DMS 273 (cell line): ENCODE data around the gene GLI3.

ENCODE experiments used
- DNase-seq: peaks from one replicate; lab custom pipeline; 2025; ENCODE audit not compliant: unreplicated experiment; lab: John Stamatoyannopoulos, UW

GLI3 gene

DNA sequence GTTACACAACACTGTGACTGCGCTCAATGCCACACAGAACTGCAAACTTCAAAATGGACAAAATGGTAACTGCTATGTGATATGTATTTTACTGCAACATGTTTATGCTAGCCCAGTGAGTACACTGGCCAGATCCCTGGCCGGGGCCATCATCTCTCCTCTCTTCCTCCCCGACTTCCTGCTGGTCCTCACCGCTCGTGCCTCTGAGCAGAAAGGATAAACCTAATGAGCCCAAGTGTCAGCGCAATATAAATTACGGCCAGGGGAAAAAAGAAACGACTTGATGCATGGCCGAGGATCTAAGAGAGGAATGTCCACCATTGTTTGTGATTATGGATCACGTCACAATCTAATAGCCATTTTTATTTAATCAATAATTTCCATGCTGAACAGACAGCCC is 225.2 kb downstream of the GLI3 start:
- DNase-seq, result no peak

DNA sequence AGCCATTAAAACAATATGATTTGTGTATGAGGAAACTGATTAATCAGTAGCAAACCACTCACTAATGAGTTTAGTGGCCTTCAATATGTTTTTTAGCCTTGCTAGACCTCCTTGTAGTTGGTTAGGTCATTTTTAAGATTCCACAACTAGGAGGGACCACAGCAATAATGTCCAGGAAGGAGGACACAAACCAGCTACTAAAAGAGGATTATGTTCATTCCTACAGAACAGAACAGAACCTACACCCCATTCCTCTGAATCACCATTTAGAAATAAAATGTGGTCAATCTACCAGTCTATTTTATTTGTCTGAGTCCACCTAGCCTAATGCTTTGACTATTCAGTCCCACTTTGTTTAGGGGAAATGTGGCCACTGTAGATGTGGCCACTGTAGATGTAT is 226.3 kb downstream of the GLI3 start:
- no peak for DNase-seq

DNA sequence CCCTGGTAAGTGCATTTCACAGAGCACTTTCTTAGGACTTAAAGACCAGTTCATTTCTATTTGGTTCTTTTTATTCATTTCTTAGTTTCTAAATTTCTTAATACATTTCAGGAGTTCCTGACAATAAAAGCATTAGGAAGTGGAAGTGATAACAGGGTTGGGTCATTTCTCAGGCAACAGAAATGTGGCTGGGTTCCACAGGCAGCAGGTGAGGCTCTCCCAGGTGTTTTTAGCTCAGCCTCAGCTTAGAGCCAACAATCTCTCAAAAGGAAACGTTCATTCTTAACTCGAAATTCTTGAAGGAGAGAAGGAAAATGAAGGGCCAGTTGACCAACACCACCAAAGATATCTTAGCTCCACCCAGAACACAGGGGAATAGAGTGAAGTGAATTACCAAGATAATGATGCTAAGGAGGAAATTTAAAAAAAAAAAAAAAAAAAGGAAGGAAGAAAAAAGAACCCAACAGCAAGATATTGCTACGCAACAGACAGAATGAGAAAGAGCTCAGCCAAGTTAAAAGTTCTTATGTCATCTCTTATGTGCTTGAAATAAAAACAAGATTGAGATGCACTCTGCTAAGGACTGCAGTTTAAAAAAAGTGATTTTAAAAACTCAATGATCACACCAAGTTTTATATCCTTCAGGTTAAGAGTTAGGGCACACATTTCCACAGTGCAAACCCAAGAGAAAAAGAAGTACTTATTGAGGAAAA is 230.1 kb downstream of the GLI3 start:
- no peak for DNase-seq

DNA sequence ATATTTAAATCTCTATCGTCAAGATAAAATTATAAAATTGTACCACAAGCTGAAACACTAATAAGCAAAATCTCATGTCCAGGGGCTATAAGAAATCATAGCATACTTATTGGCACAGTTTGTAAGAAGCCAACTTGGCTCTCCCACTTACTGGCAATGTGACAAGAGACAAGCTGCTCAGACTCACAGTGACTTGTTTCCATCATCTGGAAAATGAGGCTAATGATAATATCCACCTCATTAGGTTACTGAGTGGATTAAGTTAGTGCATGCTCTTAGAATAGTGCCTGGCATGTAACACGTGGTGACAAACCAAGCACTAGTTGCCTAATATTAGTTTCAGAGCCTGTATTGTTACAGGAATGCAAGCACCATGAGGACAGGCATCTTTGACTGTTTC is 234.4 kb downstream of the GLI3 start:
- DNase-seq, result no peak

DNA sequence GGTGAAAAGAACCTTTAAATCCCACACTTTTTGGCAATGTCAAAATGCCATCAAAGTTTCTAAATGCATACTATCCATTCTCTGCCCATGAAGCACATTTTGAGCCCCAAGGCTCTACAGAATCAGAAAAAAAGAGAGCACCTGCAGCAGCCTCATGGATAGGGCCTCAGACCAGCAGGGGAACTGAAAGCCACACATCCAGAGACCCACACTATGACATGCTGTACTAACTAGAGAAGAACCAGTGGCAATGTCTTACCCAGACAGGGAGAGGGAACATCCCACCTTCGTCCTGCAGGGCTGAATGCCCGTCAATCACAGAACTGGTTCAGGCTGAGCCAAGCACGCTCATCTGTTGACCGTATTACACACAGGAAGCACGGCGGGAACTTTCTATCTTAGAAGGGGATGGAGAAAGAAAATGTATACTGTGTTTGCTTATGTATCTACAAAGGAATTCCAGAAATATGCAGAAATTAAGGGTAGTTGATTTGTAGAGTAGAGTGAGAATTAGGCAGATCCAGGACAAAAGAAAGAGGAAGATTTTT is 237.2 kb downstream of the GLI3 start:
- no peak for DNase-seq

DNA sequence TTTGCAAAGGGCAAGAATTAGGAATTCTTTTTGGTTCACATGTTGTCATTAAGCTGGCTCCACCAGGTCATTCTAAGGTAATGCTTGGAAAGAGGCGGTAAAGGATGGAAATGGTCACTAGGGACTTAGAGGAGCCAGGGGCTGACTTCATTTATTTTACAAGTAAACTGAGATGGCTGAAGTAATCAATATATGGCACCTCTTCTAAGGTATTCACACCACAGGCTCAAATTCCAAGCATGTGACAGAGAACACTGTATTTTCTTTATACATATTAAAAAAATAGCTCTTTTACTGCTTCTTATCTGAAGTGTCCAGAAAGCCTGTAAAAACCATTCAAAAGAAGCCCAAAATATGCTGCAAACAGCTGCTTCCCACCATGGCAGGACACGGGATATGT is 239.0 kb downstream of the GLI3 start:
- DNase-seq, result no peak

DNA sequence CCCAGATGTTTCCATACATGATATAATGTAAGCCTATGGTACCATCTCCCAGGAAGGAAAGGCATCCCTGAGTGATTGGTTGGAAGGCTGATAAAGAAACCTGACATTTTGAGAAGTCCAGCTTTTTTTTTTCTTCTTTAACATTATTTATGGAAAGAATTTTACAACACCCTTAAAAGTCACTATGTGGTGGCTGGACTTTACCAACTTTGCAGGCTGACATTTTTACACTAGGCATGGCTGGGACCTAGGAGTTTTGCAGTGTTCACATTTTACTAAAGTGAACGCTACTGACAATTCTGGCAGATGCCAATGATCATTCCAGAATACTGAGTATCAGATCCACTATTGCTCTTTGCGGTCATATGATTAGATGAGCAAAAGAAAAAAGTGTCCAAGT is 239.9 kb downstream of the GLI3 start:
- no peak for DNase-seq

DNA sequence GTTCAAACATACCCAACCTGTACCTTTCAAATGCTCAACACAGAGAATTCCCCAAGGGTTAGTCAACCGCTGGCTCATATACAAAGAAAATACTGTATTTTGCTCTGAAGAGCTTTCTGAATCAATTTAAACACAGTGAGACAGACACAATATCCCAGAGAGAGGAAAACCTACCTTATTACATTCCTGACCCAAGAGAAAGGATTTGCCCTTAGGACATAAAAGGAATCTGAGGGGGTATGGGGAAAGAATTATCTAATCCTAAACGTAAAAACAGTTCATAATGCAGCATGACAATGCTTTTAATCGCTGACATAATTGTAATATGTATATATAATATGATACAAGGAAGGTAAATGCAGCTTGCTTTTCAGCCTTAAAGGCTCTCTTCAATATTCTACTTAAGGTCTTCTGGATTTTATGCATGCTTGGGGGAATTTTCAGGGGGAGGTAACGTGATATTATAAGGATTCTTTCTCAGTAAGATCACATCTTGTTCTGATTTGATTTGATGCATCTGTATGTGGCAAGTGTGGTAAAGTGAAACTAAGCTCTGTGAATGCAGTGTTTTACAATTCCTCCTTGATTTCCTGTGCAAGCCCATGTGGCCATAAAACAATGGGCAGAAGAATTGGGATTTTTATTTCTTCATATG is 240.5 kb downstream of the GLI3 start:
- DNase-seq, result no peak

DNA sequence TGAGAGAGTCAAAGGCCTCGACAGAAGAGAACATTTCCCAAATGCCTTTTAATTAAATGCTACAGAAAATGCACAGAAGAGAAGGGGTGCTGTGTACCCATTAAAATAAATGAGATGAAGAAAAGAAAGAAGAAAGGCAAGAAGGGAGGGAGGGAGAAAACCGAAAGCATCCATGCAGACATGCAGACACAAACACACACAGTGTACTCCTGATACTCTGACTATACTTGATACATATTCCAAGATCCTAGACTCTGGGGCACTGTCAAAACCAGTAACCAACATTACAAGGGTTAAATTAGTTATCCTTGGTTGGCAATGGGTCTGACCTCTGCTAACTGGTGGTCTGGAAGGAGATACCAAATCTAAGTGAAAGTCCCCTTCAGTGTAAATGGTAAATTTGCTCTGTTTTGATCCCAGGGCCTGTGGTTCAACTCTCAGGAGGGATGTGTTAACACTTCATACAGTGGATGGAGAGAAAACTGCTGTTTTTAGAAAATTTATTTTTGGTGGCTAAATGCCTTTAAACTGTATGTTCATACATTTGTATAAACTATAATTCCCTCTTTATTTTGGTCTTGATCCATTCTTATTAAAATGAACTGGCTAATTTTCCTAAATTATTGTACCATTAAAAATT is 241.3 kb downstream of the GLI3 start:
- DNase-seq, result no peak

DNA sequence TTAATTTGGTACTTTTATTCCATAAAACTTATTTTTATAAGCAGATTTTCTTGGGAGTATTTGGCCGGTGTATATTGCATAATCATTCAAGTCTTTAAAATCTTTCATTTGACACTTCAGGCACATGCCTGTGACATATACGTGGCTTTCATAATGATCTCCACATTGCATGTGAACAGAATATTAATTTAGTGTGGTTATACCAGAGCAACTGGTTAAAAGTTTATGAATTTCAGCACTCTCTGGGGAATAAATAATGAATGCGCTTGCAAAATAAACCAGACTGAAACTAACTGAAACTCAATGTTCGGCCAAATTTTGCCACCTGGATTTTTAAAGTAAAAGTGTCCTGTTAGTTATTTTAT is 242.3 kb downstream of the GLI3 start:
- no peak for DNase-seq

DNA sequence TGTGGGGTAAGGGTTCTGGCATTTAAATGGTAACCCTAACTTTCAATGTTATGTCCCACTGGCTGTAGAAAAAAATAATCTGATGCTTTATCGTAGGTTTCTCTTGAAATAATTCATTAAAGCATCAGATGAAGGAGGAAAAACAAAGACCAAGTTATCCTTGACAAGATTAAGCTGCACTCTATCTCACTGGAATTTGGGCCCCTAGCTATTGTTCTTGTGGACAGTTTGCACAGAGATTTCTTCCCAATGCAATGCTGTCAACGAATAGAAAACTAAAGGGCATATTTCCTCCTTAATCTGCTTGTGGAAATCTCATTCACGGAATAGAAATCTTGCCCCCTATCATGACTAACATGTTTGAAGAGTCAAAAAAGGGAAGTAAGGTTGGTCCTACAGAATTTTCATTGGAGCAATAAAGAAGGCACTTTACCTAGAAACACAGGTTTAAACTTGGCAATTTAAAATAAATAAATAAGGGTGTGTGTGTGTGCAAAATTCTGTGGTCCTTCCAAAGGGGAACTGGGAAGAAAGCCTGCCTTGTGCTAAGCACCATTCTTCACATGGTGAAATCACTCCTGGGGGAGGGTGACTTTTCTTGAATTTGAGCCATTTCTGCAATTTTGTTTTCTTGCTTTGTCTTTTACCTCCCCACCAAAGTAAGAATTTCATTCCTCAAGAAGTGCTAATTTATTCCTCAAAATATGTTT is 242.8 kb downstream of the GLI3 start:
- no peak for DNase-seq

DNA sequence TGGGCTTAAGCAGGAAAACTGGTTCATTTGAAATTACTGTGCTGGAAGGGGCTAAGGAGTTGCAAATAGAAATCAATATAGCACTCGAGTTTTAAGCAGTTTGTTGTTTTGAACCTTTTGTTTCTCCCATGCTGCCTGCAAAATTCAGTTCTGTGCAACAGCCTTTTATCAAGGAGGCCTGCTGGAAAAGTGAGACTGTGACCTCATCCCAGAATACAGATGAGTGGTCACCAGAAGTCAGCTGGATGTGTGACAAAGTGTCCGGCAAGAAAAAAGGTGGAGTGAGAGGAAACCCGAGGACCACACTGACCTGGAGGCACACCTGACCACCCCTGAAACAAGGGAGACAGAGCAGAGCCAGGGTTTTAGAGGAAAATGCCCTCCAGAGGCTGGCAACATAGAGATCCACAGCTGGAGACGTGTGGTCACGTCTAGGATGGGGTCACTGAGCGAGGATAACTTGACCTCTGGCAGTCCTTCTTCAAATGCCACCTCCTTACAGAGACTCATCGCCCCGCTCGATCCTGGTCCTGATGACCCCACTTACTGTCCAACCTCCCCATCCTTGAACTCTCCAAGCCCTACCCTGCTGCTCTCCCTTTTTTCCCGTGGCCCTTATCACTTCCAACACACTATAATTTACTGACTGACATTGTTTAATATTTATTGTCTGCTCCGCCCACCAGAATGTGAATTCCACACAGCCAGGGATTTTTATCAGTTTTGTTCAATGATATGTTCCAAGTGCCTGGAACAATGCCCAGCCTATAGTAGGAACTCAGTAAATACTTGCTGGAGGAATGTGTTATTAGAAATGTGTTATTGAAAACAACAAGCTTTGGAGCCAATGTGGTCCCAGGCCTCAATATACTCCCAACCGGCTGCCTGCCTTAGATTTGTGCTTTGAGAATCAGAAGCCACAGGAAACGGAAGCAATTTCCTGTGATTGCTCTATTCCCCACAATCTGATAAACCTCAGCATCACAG is 243.8 kb downstream of the GLI3 start:
- DNase-seq, result no peak

DNA sequence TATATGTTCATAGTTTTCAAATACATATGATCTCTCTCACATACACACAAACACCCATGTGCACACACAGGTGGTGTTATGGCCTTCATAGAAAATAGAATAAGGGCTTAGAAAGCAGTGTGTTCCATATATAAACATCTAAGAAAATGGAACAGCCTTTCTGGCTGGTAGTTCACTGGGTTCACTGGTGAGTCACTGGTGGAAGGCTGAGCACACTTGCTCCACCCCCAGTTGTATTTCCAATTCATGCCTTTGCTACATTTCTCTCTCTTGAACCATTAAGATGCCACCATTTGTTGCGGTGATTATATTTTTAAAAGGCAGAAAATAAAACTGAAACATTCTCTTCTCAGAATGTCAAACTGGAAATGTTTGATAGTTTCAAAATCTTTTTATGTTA is 252.1 kb downstream of the GLI3 start:
- no peak for DNase-seq

DNA sequence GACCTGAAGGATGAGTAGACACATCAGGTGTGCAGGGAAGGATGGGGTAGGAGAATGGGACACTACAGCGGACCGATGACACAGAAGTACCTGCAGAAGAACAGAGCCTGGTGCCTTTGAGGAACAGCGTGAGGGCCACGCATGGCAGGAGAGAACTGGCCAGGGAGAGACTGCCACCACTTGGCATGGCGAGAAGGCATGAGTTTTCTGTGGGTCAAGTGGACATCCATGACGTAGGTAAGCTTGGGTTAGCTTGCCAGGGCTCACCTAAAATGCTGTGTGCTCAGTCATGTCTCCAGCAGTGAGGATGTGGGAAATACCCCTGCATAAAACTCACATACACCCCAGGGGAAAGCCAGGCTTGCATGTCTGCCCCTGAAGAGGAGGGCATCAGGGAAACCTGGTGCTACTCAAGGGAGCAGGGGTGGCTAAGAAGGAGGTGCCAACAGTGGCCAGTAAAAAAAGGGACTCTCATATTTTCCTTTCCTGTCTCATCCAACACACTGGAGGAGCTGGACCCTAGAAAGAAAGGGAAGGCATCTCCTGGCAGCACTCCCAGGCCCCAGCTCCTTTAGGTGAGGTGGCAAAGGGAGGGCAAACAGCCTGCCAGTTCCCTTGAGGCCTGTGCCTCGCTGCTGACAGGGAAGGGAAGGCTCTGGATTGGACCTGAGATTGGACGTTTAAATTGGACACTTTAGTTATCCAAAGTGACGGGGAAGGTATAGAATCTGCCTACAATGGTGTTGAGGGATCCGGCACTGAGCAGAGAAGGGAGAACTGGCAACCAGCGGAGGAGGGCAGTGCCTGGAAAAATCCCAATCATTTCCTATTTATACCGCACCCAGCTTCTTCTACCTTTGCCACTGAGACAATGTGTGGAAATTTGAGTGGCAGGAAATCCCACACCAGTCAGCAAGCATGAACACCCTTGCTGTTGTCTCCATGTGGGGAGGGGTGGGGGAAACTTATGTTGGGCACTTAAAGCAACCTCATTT is 255.7 kb downstream of the GLI3 start:
- DNase-seq, result no peak

DNA sequence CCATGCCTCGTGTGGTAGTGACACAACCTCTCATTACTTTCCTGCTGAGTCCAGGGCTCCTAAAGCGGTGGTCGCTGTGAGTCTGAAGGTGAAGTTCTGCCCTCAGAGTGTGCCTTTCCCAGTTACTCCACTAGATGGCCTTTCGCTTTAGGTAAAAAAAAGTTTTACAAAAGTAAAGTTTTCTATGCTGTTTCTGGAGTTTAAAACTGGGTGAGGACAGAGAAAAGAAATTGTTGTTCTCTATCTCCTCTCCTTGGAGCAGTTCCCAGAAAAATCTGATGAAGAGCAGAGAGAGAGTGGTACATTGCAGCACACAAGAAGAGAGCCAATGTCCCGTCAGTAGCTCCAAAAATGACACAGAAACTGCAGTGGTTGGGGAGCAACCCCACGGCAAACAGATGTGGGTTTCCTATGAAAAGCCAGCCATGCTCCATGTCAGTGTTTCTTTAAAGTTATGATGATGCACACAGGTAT is 257.1 kb downstream of the GLI3 start:
- peak; percentile 36 for DNase-seq

DNA sequence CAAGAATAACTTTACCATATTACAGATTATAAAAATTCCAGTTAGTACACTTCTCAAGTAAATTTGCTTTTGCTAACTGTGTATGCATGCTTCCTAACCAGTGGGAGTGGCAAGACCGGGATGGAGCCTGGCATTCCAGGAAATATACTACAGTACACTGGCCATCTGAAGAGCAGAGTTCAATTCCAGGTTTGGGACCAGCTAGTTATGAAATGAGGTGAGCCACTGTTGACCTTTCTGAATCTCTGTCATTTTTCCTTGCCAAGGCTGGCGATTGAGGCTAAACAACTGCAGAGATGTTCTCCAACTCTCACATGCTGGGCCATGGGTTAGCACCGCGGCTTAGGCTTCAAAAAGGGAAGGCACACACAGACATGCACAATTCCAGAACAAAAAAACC is 258.2 kb downstream of the GLI3 start:
- no peak for DNase-seq

DNA sequence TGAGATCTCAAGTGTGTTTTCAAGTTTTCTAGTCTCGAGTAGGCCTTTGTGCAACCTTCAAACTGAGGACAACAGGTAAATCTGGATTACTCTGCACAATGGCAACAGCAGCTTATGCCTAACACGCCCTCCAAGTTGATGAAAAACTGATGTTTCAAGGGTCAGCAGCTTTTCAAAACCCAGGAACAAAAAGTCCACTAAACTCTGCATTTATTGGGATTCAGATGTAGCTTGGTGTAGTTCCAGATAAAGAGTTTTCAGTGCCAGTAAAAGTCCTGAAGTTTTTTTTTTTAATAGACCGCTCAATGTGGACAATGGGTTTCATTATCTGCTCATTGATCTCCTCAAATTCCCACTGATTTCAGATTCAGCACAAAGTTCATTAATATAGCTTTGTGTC is 259.3 kb downstream of the GLI3 start:
- no peak for DNase-seq

DNA sequence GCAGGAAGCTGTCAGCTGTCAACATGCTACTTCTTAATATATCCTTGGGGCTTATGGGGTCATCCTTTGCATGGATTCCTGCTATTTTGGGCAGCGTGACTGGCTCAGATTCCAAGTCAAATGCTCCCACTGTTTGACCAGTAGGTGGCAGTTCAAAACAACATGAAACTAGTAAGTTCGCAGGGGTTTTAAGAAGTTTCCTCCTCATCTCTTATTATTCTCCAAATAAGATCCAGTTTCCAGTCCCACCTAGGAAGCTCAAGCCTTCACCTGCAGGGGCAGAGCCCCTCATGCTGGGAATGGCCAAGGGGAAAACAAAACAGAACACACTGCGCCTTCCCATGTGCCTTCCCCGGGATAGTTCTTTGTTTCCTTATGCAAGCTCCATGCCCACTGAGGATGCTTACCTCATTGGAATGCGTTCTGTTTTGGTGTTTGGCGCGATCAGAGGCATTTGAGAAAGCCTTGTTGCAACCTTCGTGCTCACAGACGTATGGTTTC is 259.8 kb downstream of the GLI3 start:
- peak; percentile 57 for DNase-seq

DNA sequence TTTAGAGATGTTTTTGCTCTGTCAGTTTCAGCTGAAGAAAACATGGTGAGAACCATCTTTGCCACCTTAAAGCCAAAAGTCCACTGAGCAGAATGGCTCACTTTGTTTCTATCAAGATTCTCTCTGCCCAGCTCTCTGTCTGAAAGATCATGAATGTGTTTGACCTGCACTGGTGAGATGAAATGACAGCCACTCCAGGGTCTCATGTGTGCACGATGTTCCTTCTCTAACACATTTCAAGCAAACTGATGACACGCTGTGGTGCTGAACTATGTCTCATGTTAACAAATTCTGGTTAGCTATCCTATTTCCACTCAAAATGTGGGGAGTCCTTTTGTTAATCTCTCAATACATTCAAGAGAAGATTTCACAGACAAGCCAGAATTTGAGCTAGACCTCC is 260.6 kb downstream of the GLI3 start:
- DNase-seq, result no peak
